GM21515 (cell line): Measurements from ENCODE around the gene CCDC141.
"Not testable (repeated sequence)": the region's sequence is repeated elsewhere in the genome, so short reads cannot be mapped to it uniquely, and the experiment has no call there.

Experiments
- ATAC-seq: cut with Tn5 transposase; IDR thresholded peaks from one replicate; pipeline ENCODE4 v1.9.1; 2021; ENCODE audit not compliant: unreplicated experiment

Gene CCDC141

GRCh38 chr2:179037807-179038206 lies 12.1 kb downstream of the CCDC141 start:
- ATAC-seq, result peak; percentile 48

GRCh38 chr2:179036353-179036905 lies 13.5 kb downstream of the CCDC141 start:
- no peak for ATAC-seq

- ATAC-seq, result peak; percentile 98
Observed at GRCh38 chr2:179031731-179032408, 18.1 kb downstream of the CCDC141 start.

GRCh38 chr2:179024445-179024844 lies 25.5 kb downstream of the CCDC141 start:
- no peak for ATAC-seq

GRCh38 chr2:179022685-179023084 lies 27.3 kb downstream of the CCDC141 start:
- ATAC-seq, result no peak

GRCh38 chr2:179021258-179021657 lies 28.7 kb downstream of the CCDC141 start:
- ATAC-seq, result peak; percentile 71

- no peak for ATAC-seq
Observed at GRCh38 chr2:179020156-179020750, 29.7 kb downstream of the CCDC141 start.

GRCh38 chr2:179019260-179019659 lies 30.7 kb downstream of the CCDC141 start:
- no peak for ATAC-seq

GRCh38 chr2:179017773-179018357 lies 32.1 kb downstream of the CCDC141 start:
- no peak for ATAC-seq

- ATAC-seq, result not testable (repeated sequence)
Observed at GRCh38 chr2:179014189-179014588, 35.7 kb downstream of the CCDC141 start.

- ATAC-seq, result no peak
Observed at GRCh38 chr2:179005976-179006375, 44.0 kb downstream of the CCDC141 start.

- no peak for ATAC-seq
Observed at GRCh38 chr2:178999476-178999875, 50.5 kb downstream of the CCDC141 start.

GRCh38 chr2:178998539-178998938 lies 51.4 kb downstream of the CCDC141 start:
- ATAC-seq, result peak; percentile 64

GRCh38 chr2:178997477-178997876 lies 52.5 kb downstream of the CCDC141 start:
- ATAC-seq, result no peak

- no peak for ATAC-seq
Observed at GRCh38 chr2:178997067-178997466, 52.9 kb downstream of the CCDC141 start.

- ATAC-seq, result no peak
Observed at GRCh38 chr2:178994264-178994663, 55.7 kb downstream of the CCDC141 start.

- ATAC-seq, result no peak
Observed at GRCh38 chr2:178993788-178994187, 56.1 kb downstream of the CCDC141 start.

GRCh38 chr2:178992719-178993118 lies 57.2 kb downstream of the CCDC141 start:
- not testable (repeated sequence) for ATAC-seq

GRCh38 chr2:178990533-178991241 lies 59.2 kb downstream of the CCDC141 start:
- ATAC-seq, result peak; percentile 84

GRCh38 chr2:178989424-178989823 lies 60.5 kb downstream of the CCDC141 start:
- ATAC-seq, result not testable (repeated sequence)

GRCh38 chr2:178982652-178983051 lies 67.3 kb downstream of the CCDC141 start:
- ATAC-seq, result not testable (repeated sequence)
